NT2/D1 (cell line): ENCODE measurements around the gene LCN1.

Experiments used
- DNase-seq: peaks from one replicate; pipeline ENCODE4 v3.0.0-alpha.2; 2011; ENCODE audit warnings: low read depth, low spot score
- H3K27me3 ChIP-seq: 2 replicates; pipeline ENCODE4 v1.6.0; 2011; ENCODE audit warnings: mild to moderate bottlenecking; ENCODE audit not compliant: insufficient read length, insufficient read depth
- H3K36me3 ChIP-seq: 2 replicates; pipeline ENCODE4 v1.6.1; 2011; ENCODE audit warnings: mild to moderate bottlenecking, low read length, mixed read lengths; ENCODE audit not compliant: insufficient read depth, insufficient read length
- H3K4me1 ChIP-seq: 2 replicates; pipeline ENCODE4 v1.5.1; 2011; ENCODE audit not compliant: insufficient read depth, insufficient read length
- H3K4me3 ChIP-seq: 2 replicates; pipeline ENCODE4 v1.5.1; 2011; ENCODE audit warnings: low read depth; ENCODE audit not compliant: insufficient read length
- H3K9ac ChIP-seq: 2 replicates; pipeline ENCODE4 v1.6.0; 2011; ENCODE audit warnings: low read depth; ENCODE audit not compliant: insufficient read length
- H3K9me3 ChIP-seq: 2 replicates; pipeline ENCODE4 v1.5.1; 2011; ENCODE audit warnings: mild to moderate bottlenecking, low read length; ENCODE audit not compliant: insufficient read depth
- SUZ12 ChIP-seq: IDR thresholded peaks from 2 replicates; pipeline ENCODE4 v1.6.1; 2011; ENCODE audit not compliant: insufficient read length, insufficient read depth; ENCODE audit errors: extremely low read depth
- YY1 ChIP-seq: IDR thresholded peaks from 2 replicates; pipeline ENCODE4 v1.6.1; 2011; ENCODE audit not compliant: insufficient read length, insufficient read depth
- ZNF274 ChIP-seq: IDR thresholded peaks from 2 replicates; pipeline ENCODE4 v1.6.1; 2011; ENCODE audit warnings: mild to moderate bottlenecking, low read depth, low read length

Gene LCN1

DNA sequence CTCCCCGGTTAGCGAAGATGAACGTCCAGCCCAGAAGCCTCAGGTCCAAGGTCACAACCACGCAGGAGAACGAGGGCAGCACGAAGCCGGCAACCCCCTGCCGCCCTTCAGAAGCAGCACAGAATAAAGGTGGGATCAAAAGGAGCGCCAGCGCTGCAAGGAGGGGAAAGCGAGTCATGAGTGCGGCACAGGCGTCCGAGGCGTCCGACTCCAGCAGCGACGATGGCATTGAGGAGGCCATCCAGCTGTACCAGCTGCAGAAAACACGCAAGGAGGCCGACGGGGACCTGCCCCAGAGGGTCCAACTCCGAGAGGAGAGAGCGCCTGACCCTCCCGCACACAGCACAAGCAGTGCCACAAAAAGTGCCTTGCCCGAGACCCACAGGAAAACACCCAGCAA is 35.9 kb upstream of the LCN1 start:
- H3K4me1 ChIP-seq, result peaks cover 4% of the 10 kb centered on the region
- no peaks in the 10 kb centered on the region for H3K27me3 ChIP-seq
- H3K9ac ChIP-seq, result no peak overlapping the region
- H3K4me3 ChIP-seq, result no peak overlapping the region
- TF ChIP-seq ZNF274, result no peak
- TF ChIP-seq SUZ12, result no peak
- TF ChIP-seq YY1, result no peak
- H3K36me3 ChIP-seq, result peaks cover 70% of the 10 kb centered on the region
- no peak for DNase-seq
- H3K9me3 ChIP-seq, result no peaks in the 10 kb centered on the region

DNA sequence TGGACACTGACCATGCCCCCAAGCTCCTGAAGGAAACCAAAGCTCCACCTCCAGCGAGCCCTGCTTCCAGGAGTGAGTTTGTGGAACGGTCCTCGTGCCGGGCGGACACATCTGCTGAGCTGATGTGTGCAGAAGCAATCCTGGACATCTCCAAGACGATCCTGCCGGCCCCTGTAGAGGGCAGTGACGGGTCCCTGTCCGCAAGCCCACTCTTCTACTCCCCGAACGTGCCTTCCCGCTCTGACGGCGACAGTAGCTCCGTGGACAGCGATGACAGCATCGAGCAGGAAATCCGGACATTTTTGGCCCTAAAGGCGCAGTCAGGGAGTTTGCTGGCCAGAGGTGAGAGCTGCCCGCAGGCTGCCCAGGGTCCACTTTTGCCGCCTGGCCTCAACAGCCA is 35.4 kb upstream of the LCN1 start:
- H3K4me1 ChIP-seq, result peaks cover 6% of the 10 kb centered on the region
- DNase-seq, result no peak
- TF ChIP-seq SUZ12, result no peak
- H3K4me3 ChIP-seq, result no peak overlapping the region
- H3K36me3 ChIP-seq, result peaks cover 70% of the 10 kb centered on the region
- no peaks in the 10 kb centered on the region for H3K9me3 ChIP-seq
- H3K27me3 ChIP-seq, result no peaks in the 10 kb centered on the region
- H3K9ac ChIP-seq, result no peak overlapping the region

DNA sequence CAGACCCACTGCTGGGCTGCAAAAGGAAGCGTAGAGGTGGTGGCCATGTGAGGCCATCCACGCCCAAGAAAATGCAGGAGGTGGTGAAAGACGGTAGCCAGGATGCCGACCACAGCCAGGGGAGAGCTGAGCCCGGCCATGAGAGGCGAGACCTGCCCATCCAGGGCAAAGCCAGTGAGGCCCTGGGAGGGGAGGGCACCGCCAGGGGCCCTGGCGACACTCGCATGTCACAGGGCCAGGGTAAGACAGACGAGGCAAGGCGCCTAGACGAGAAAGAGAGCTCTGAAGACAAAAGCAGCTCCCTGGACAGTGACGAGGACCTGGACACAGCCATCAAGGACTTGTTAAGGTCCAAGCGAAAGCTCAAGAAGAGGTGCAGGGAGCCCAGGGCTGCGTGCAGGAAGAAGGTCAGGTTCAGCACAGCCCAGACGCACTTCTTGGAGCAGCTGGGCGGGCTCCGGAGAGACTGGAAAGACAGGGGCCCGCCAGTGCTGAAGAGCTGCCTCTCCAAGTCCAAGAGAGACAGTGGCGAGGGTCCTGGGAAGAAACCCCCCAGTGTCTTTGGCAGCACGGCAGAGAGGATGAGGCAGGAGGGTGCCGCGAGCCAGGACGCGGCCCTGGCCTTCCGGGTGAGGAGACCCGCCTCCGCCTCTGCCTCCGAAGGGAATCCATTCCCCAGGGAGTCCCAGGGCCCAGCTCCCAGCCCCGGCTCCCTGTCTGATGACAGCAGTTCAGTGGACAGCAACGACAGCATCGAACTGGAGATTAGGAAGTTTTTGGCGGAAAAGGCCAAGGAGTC is 34.8 kb upstream of the LCN1 start:
- peaks cover 70% of the 10 kb centered on the region for H3K36me3 ChIP-seq
- DNase-seq, result no peak
- no peak for TF ChIP-seq SUZ12
- TF ChIP-seq ZNF274, result no peak
- TF ChIP-seq YY1, result no peak
- H3K4me1 ChIP-seq, result peaks cover 6% of the 10 kb centered on the region
- H3K4me3 ChIP-seq, result no peak overlapping the region
- H3K9me3 ChIP-seq, result no peaks in the 10 kb centered on the region
- H3K27me3 ChIP-seq, result no peaks in the 10 kb centered on the region
- H3K9ac ChIP-seq, result no peak overlapping the region

DNA sequence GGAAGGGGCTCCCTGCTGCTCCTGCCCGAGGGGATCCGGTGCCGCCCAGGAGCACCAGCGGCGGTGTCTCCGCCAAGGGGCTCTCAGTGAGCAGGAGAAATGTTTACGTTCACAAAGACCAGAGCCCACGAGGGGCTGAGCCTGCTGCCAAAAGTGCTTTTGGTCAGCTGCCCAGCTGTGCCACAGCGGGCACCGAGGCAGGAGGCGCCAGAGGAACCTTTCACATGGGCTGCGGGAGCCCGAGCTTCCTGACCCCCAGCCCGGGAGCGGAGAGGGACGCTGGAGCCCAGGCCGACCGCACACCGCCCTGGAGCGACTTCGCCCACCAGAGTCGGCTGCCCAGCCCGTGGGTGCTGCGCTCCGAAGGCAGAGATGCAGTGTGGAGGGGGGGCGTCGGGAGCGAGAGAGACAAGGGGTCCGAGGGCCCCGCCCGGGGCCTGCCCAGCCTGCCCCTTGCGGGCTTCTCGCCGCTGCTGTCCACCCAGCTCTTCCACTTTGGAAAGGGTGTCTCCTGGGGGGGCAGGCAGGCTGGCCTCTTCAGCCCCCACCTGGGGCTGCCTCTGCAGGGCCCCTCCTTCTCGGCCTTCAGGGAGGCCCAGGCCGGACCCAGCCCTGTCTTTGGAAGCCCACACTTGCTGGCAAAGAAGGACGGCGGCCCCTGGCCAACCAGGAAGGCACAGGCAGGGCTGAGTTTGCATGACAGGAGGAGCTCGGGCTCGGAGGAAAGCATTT is 33.8 kb upstream of the LCN1 start:
- no peak overlapping the region for H3K9ac ChIP-seq
- H3K4me1 ChIP-seq, result peaks cover 6% of the 10 kb centered on the region
- no peak overlapping the region for H3K4me3 ChIP-seq
- H3K36me3 ChIP-seq, result peaks cover 66% of the 10 kb centered on the region
- no peaks in the 10 kb centered on the region for H3K9me3 ChIP-seq
- no peaks in the 10 kb centered on the region for H3K27me3 ChIP-seq
- DNase-seq, result no peak
- TF ChIP-seq SUZ12 (no peak), ZNF274 (no peak), YY1 (no peak)

DNA sequence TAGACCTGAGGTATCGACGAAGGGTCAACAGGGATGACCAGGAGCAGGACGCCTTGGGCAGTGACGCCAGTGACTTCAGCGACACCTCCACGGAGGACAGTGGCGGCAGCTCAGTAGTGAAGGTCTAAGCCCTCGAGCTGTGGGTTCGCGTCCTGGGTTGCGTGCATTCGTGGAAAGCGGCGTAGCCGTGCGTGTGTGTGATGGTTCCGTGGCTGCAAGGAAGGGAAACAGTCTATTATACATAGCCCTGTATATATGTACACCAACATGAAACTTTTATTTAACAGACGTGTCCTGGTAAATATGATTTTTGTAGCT is 33.3 kb upstream of the LCN1 start:
- peaks cover 62% of the 10 kb centered on the region for H3K36me3 ChIP-seq
- peak overlapping the region; percentile 23 for H3K9ac ChIP-seq
- peaks cover 6% of the 10 kb centered on the region for H3K4me1 ChIP-seq
- no peak for DNase-seq
- H3K9me3 ChIP-seq, result no peaks in the 10 kb centered on the region
- H3K4me3 ChIP-seq, result no peak overlapping the region
- no peak for TF ChIP-seq YY1
- no peak for TF ChIP-seq ZNF274
- no peak for TF ChIP-seq SUZ12
- H3K27me3 ChIP-seq, result no peaks in the 10 kb centered on the region

DNA sequence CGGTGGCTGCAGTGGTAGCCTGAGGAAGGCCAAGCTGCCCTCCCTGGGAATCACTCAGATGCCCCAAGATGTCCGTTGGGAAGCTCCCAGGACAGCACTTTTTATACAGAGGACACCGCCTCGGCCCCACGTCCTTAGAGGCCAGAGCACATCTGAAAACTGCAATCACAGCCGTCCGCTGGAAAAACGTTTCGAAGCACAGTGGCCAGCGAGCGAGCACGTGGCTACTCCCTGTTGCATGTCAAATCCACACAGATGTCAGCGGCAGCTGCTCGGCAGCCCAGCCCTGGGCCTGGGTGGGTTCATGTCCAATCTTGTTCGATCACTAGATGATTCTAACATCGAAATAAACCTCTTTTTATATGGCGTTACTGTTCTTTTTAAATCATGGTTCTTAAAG is 32.7 kb upstream of the LCN1 start:
- H3K27me3 ChIP-seq, result no peaks in the 10 kb centered on the region
- no peaks in the 10 kb centered on the region for H3K9me3 ChIP-seq
- DNase-seq, result no peak
- peaks cover 57% of the 10 kb centered on the region for H3K36me3 ChIP-seq
- no peak for TF ChIP-seq SUZ12
- TF ChIP-seq ZNF274, result no peak
- no peak for TF ChIP-seq YY1
- H3K9ac ChIP-seq, result no peak overlapping the region
- H3K4me1 ChIP-seq, result peaks cover 6% of the 10 kb centered on the region
- no peak overlapping the region for H3K4me3 ChIP-seq

DNA sequence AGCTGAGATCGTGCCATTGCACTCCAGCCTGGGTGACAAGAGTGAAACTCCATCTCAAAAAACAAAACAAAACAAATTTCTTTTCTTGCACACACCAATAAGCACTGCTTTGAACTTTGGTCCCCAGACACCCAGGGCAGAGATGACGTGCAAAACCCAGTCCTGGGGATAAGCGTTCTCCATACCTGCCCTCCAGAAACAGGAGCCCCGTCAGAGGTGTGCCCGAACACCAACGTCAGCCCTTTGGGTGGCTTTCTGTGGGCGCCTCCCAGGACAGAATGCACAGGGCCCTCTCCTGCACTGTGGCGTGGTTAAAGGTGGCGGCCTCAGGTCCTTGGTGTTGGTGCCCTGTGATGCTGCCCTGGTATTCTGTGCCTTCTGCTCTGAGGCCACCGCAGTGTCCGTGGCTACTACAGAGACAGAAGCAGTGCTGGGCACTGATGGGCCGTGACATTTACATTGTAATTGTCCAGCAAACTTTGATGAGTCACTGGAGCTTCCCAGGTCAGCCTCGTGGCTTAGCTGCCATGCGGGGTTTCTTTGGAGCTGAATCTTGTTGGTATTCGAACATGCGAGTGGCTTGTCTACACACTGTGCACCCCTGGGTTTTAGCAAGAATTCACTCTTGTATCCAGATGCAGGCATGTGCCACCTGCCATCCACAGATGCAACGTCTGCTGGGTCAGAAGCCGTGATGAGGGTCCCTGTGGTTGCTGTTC is 31.9 kb upstream of the LCN1 start:
- H3K36me3 ChIP-seq, result peaks cover 49% of the 10 kb centered on the region
- DNase-seq, result no peak
- no peak overlapping the region for H3K9ac ChIP-seq
- no peaks in the 10 kb centered on the region for H3K27me3 ChIP-seq
- peaks cover 6% of the 10 kb centered on the region for H3K4me1 ChIP-seq
- H3K4me3 ChIP-seq, result no peak overlapping the region
- TF ChIP-seq SUZ12 (no peak), ZNF274 (no peak), YY1 (no peak)
- H3K9me3 ChIP-seq, result no peaks in the 10 kb centered on the region
